Inferior parietal cortex (tissue), 1 donor: ENCODE data around the gene ARHGEF12.
"Not testable (repeated sequence)": the region's sequence is repeated elsewhere in the genome, so short reads cannot be mapped to it uniquely, and the experiment has no call there.

Source experiments
- DNase-seq: peaks from one replicate; pipeline ENCODE4 v3.0.0-alpha.2; 2016; ENCODE audit errors: extremely low spot score

ARHGEF12 gene

GRCh38 chr11:120492486-120492885 lies 156.3 kb downstream of the ARHGEF12 start:
- DNase-seq = no peak

DNA sequence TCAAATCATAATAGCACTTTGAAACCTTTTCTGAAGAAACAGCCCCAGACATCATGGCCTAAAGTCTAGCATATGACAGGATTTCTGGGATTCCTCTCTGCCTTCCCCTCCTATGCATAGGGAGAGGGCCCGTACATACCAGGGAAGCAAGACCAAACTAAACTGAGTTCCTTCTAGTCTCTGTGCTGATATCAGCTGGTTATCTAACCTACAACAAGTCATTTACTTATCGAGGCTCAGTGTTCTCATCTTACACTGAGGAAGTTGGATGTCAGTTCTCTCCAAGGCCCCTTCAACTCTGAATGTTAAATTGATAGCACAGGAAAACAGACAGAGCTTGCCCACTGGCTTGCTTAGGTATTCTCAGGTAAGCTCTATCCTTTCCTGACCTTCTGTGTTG lies 158.4 kb downstream of the ARHGEF12 start:
- no peak for DNase-seq

- DNase-seq = no peak
These were observed 162.9 kb downstream of the ARHGEF12 start for GRCh38 chr11:120499088-120499487.

GRCh38 chr11:120499859-120500258 lies 163.6 kb downstream of the ARHGEF12 start:
- DNase-seq = no peak

DNA sequence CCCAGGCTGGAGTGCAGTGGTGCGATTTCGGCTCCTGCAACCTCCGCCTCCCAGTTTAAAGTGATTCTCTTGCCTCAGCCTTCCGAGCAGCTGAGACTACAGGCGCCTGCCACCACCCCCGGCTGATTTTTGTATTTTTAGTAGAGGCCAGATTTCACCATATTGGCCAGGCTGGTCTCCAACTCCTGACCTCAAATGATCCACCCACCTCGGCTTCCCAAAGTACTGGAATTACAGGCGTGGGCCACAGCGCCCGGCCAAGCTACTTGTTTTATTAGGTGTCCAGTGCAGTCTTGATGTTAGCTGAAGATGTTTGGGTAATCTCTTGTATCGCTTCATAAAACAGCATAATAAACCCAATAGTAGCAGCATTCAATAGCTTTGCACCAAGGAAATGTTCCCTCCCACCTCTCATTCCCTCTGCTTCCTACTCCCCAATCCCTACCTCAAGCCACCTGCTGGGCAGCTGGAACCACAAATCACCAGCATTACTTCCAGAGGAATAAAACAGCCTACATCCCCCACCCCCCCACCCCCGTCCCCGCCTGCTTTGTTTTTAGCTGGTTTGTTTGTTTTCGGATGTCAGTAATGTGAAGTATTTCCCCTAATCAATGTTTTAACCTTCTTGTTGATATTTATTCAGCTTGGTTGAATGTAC lies 164.3 kb downstream of the ARHGEF12 start:
- DNase-seq = no peak

GRCh38 chr11:120501440-120501839 lies 165.2 kb downstream of the ARHGEF12 start:
- no peak for DNase-seq

DNA sequence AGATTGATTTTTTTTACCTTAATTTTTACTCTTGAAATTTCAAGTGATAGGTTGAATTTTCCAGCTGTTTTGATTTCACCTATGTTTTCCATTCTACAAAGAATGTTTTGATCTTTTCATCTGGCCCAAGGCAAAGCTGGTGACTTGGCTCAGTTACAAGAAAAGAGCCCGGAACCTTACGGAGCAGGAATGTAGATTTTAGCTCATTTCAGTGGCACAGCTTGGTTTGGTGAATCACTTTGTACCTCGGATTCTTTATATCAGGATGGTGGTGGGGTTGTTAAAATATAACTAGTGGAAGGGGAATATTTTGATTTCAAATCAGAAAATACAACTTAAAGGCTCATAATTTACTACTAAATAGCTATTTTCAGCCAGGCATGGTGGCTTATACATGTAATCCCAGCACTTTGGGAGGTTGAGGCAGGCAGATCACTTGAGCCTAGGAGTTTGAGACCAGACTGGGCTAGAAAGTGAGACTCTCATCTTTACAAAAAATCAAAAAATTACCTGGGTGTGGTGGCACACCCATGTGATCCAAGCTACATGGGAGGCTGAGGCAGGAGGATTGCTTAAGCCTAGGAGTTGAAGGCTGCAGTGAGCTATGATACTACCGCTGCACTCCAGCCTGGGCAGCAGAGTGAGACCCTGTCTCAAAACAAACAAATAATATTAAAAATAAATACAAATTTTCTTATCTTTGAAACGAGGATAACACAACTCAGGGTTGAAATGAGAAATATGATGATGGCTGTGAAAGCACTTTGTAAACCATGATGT lies 166.0 kb downstream of the ARHGEF12 start:
- no peak for DNase-seq

DNA sequence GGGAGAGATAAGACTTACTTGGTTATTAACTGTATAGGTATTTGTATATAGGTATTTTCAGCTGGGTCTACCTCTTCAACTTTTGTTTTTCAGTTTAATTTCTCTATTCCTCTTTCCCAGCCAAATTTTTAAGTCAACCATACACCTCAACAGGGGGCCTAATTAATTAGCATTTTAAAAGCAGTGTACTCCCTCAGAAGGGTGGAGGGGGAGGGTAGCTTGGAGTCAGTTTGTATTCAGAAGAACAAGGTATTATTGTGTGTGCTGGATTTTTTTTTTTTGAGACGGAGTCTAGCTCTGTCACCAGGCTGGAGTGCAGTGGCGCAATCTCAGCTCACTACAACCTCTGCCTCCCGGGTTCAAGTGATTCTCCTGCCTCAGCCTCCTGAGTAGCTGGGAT lies 167.3 kb downstream of the ARHGEF12 start:
- not testable (repeated sequence) for DNase-seq

- DNase-seq = no peak
These were observed 169.7 kb downstream of the ARHGEF12 start for GRCh38 chr11:120505801-120506425.

- DNase-seq = no peak
These were observed 173.3 kb downstream of the ARHGEF12 start for GRCh38 chr11:120509346-120510053.

DNA sequence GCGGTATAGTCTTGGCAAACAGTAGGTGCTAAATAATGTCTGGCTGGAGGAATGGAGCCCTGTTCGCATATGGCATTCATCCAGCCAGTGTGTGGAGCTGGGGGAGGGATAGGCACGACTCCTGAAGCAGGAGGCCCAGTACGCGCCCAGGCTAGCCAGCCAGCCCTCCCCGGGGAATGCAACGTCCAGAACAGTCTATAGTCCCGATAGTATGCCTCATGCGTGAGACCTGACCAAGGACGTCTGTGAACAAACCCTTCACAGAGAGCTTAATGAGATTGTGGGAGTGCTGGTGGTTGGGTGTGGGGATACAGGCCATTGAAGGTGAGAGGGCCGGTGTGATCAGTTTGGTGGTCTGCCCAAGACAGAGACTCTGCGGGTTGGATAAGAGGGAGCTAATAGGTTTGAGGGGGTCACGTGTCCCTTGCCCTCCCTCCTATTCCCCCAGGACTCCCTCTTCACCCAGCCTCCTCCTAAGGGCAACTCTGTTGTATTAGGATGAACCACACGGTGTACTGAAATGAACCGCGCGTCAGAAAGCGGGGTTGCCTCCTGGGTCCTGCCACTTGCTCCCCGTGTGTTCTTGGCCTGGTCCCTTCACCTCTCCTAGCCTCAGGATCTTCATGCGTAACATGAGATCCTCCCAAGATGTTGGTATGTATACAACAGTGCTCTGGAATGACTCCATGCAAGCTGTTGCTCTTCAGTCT lies 174.3 kb downstream of the ARHGEF12 start:
- no peak for DNase-seq

DNA sequence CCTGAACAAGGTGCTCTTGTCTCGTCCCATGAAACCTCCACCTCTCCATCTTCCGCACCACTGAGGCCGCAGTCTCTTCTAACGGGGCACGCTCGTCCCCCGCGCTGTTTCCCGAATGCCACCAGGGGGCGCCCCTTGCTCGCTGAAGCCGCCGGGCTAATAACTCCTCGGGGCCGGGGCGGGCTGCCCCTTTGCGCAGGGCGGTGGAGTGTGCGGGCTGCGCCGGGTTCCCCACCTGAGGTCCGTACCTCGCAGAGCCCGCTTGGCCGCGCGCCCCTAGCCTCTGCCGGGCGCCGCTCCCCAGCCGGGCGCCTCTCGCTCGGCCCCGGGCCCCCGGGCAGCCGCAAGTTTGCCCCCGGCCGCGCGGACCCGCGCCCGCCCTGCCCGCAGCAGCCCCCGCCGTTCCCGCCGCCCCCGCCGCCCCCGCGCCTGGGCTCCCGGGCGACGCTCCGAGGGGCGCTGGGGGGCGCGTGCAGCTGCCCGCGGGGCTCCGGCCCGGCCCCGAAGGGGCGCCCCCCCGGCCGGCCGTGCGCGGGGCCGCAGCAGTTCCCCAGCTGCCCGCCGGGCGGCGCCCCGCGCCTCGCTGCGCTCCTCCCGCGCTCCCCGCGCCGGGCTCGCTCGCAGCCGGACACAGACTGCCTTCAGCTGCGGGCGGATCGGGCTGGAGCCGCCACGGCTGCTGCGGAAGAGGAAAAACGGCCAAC lies 175.1 kb downstream of the ARHGEF12 start, which contains the start of gene GRIK4:
GRIK4 (plus strand) TSS at position 633 of the 704 bp plus-strand sequence. CDS start 148,571 bp downstream, outside the sequence.
- peak; percentile 88 for DNase-seq

- no peak for DNase-seq
These were observed 175.9 kb downstream of the ARHGEF12 start for GRCh38 chr11:120511820-120512738.

DNA sequence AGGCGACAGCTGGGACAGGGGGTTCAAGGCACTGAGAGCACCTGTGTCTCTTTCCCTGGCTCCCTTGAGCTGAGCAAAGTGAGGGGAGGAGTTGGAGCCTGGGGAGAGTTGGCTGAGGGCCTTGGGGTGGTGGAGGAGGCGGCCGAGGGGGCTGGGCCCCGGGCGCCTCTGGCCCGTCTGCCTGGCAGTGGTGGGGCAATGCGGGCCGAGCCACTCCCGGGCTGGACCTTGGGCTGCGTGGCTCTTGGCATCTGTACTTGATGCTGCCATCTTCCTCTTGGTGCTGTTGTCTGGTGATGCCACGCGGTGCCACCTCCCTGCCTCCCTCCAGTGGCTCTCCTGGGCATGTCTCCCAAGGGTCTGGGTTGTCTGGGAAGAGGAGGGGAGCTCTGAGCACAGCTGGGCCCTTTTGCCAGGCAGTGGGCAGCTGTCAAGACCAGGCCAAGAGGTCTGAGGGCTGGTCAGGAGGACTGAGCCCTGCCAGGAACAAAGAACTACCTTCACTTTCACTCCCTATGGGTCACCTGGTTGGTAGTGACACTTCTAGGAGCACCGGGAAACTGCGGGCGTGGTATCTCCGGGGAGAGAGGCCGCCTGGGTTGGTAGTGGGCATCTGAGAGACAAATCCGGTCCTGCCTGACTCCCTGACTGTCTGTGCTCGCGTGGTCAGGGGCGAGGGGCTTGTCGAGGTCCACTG lies 176.7 kb downstream of the ARHGEF12 start:
- DNase-seq = no peak

GRCh38 chr11:120513436-120514315 lies 177.5 kb downstream of the ARHGEF12 start:
- DNase-seq = no peak

GRCh38 chr11:120514541-120515121 lies 178.4 kb downstream of the ARHGEF12 start:
- no peak for DNase-seq

DNA sequence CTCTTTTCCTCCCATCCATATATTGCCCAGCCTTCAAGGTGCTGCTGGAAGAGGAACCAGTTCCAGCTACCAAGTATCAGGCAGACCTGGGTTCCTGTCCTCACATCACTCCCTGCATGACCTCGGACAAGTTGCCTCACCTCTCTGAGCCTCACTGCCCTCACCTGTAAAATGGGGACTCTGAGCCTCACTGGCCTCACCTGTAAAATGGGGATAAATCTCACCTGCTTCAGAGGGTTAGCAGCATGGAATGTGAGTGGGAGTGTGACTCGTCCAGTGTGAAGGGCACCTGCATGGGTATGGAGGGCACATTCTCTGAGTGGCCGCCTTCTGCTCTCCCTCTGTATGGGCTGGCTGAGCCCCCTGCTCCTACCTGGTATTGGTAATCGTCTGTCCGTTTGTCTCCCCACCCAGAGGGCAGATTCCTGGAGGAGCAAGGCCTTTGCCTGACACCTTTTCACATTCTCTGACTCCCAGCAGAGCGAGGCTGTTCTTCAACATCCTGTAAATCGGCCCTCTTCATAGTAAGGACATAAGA lies 179.0 kb downstream of the ARHGEF12 start:
- DNase-seq = no peak
